WI38 (cell line): ENCODE results near the gene IL12A.

ENCODE experiments used
- H3K4me3 ChIP-seq: 2 replicates; pipeline ENCODE4 v1.5.1; 2011; ENCODE audit warnings: low read depth, mild to moderate bottlenecking, control low read depth, low read length
- TF ChIP-seq, protein P1 (sequence below): IDR thresholded peaks from 2 replicates; pipeline ENCODE4 v1.5.1; 2012; ENCODE audit warnings: low read depth, mild to moderate bottlenecking, control low read depth, low read length

The IL12A gene

DNA sequence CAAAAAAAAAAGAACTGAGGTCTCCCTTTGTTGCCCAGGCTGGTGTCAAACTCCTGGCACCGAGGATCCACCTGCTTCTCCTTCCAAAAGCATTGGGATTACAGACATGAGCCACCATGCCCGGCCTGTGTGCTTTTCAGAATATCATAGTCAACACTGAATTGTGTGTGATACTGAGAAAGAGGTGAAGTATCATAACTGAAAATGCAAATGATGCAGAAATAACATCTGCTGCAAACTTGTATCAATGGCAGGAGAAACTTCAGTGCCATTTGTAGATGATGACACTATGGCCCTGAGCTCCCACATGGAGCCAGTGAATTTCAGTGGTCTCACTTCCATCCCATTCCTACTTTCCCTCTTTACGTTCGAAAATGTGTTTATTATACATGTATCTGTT lies 21.9 kb downstream of the IL12A start:
- no peak overlapping the region for H3K4me3 ChIP-seq
- TF ChIP-seq, protein P1, sequence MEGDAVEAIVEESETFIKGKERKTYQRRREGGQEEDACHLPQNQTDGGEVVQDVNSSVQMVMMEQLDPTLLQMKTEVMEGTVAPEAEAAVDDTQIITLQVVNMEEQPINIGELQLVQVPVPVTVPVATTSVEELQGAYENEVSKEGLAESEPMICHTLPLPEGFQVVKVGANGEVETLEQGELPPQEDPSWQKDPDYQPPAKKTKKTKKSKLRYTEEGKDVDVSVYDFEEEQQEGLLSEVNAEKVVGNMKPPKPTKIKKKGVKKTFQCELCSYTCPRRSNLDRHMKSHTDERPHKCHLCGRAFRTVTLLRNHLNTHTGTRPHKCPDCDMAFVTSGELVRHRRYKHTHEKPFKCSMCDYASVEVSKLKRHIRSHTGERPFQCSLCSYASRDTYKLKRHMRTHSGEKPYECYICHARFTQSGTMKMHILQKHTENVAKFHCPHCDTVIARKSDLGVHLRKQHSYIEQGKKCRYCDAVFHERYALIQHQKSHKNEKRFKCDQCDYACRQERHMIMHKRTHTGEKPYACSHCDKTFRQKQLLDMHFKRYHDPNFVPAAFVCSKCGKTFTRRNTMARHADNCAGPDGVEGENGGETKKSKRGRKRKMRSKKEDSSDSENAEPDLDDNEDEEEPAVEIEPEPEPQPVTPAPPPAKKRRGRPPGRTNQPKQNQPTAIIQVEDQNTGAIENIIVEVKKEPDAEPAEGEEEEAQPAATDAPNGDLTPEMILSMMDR, result no peak

DNA sequence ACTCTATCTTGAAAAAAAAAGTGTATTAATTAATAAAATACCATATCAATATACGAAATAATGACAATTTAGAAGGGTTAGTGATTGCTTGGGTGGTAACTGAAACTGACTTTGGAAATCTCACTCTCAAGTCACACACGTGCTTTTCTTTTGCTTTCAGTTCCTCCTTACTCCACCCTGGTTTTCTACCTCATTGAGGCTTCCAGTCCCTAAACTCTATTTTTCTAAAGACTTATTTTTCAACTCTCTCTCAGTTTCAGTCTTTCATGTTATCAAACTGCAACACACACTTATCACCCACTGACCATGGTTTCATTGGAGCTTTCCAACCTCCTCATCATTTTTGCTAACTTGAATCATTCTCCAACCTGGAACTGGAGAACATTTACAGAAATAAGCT lies 23.5 kb downstream of the IL12A start:
- no peak overlapping the region for H3K4me3 ChIP-seq
- TF ChIP-seq, protein P1, result no peak

DNA sequence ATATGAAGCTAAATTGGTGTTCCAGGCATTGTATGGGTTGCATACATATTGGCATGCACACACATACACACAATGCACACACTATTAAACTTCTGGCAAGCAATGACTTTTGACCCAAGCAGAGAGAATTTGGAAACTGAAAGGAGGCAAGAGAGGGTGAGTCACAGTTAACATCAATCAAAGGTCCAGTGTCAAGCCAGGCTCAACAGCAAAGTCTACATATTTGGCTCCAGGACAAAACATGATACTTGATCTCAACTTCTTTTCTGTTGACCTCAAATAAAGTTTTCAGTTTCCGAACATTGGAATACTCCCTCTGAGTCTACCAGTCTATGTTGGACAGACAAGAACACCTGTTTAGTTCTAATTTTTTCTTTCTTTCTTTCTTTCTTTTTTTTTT lies 28.3 kb downstream of the IL12A start:
- TF ChIP-seq, protein P1, result no peak
- H3K4me3 ChIP-seq, result no peak overlapping the region

DNA sequence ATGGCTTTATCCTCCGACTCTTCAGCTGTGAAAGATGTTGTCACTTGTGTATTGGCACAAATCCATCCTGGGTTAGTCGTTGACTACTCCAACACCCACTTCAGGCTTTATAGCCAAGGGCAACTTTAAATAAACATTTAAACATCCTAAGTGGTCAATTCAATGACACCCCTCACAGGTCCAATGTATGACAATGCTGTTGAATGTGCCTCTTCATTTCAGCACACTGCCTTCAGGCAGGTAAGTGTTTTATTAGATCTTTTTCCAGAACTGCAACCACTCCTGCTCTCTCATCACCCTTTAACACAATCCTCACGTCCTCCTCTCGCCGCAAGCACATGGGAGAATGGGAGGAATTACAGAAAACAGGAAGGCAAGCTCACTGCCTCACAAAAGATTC lies 30.3 kb downstream of the IL12A start:
- TF ChIP-seq, protein P1, result no peak
- H3K4me3 ChIP-seq, result no peak overlapping the region

DNA sequence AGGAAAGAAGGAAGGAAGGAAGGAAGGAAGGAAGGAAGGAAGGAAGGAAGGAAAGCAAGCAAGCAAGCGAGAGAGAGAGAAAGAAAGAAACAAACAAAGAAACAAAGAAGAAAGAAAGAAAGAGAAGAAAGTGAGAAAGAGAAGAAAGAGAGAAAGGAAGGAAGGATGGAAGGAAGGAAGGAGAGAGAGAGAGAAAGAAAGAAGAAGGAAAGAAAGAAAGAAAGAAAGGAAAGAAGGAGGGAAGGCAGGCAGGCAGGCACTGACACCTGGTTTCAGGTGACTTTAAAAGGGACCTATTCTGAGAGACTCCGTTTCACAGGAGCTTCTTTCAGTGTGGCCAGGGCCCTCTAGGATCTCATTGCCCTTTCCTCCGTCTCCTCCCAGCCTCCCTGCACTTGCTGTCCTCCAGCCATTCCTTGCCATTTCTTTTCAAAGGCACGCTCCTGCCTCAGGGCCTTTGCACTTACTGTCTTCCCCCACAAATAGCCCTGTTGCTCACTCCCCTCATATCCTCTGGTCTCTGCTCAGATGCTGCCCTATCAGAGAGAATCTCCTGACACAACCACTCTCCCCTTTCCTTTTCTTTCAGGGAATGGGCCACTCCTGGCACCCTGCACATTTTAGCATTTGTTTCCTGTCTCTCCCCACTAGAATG lies 31.5 kb downstream of the IL12A start:
- TF ChIP-seq, protein P1, result no peak

DNA sequence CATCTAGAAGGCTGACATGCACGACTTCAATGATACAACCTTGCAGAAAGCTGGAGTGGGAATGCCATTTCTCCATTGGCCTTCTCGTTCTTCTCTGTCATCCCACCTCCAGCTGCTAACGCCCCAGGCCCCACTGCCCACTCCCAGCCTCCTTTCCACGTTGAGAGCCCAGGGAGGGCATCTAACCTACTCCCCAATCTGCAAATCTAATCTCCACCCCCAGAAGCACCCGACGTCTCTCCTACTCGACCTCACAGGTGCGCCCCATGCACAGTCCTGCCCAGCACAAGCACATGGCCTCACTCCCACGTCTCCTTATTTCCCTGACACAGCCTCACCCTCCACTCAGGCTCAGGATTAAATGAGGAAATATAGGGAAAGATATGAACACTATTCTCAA lies 33.4 kb downstream of the IL12A start:
- TF ChIP-seq, protein P1, result no peak
- no peak overlapping the region for H3K4me3 ChIP-seq

More for the DNA sequence above, 31.5 kb downstream of the IL12A start:
- no peak overlapping the region for H3K4me3 ChIP-seq

DNA sequence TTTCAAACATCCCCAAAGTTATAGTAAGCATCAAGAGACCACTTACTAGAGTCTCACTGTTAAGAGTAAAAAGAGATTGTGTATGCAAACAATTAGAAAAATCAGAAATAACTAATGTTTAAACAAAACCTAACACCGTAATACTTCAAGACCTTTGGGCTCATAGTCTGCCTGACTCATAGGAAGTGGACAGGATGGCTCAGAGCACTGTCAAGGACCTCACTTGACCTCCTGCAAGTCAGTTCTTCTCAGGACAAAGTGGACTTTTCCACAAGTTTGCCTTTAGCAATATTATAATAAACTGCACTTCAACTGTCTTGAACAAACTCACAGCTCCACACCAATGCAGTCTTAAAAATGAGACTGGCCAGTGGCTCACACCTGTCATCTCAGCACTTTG lies 34.8 kb downstream of the IL12A start:
- H3K4me3 ChIP-seq, result no peak overlapping the region
- TF ChIP-seq, protein P1, result no peak
